Cardiac muscle cell (in vitro differentiated cells and primary cell): ENCODE measurements around the gene PARP6. TPM values are rescaled to one million over a fixed set of nuclear protein-coding genes. Genes with fewer than 3 reads are reported as not detected.

Experiments
- DNase-seq, 2 donors: peaks; one replicate each; pipeline versions ENCODE4 v3.0.0 to v3.0.0-alpha.2; 2010 to 2017; ENCODE audit warnings: low read depth in 1 of 2, low spot score in 1 of 2
- H3K27ac ChIP-seq: fragments of 200-600 bp; sonication (generic); 2 replicates; pipeline ENCODE4 v1.5.1; 2016
- H3K27me3 ChIP-seq: fragments of 200-600 bp; sonication (generic); 2 replicates; pipeline ENCODE4 v1.6.0; 2016; ENCODE audit warnings: control low read depth
- H3K36me3 ChIP-seq: fragments of 200-600 bp; sonication (generic); 2 replicates; pipeline ENCODE4 v1.5.1; 2016; ENCODE audit warnings: control low read depth
- H3K4me1 ChIP-seq: fragments of 200-600 bp; sonication (generic); 2 replicates; pipeline ENCODE4 v1.8.1; 2017; ENCODE audit warnings: low read depth, mild to moderate bottlenecking, mixed run types
- H3K4me3 ChIP-seq: fragments of 200-600 bp; sonication (generic); 2 replicates; pipeline ENCODE4 v1.5.1; 2016; ENCODE audit warnings: mild to moderate bottlenecking
- H3K9me3 ChIP-seq: fragments of 200-600 bp; sonication (generic); 2 replicates; pipeline ENCODE4 v1.5.1; 2017; ENCODE audit warnings: low read depth, mild to moderate bottlenecking, control low read depth
- polyA plus RNA-seq: library from polyadenylated mRNA; unstranded; fragments of >200 nt; fragmentation: Nextera tagmentation; extraction: Ambion mirVana; gene quantifications from 2 replicates; pipeline ENCODE4 v1.2.1, GENCODE V29; 2016
- total RNA-seq: library from RNA; depleted of rRNA; stranded (reverse); fragments of >200 nt; gene quantifications from 2 replicates; pipeline ENCODE4 v1.2.3, GENCODE V29; 2016
- TF ChIP-seq, protein P1 (sequence below): IDR thresholded peaks from 2 replicates; pipeline ENCODE4 v1.5.1; 2012; ENCODE audit warnings: low read depth, mild to moderate bottlenecking, low read length

PARP6 gene
- total and polyA plus RNA-seq, 2 experiments from 2014 or later, result 41.9 to 72.8 TPM

DNA sequence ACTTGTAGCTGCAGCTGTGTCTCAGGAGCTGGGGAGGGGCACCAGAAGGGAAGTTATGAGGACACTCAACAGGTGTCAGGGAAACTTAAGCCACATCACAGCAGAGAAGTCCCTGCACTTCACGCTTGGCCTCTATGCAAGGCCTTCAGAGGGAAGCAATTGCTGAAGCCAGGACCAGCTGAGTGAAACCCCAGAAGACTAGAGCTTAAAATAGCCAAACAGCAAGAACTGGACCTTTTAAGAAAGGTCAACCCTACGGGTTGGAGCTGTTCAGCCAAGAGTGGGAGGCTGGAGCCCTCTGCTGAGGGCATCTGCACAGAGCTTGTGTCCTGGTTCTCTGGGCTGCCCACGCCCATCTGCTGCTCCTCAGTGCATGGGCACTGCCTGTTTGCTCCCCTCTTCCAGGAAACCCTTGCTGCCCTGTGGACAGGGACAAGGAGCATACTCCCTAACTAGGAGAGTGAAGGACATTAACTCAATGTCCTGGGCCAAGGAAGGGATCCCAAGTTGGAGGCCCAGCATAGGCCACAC is 70.9 kb downstream of the PARP6 start:
- DNase-seq, result no peak
- no peaks in the 10 kb centered on the region for H3K9me3 ChIP-seq
- TF ChIP-seq, protein P1, sequence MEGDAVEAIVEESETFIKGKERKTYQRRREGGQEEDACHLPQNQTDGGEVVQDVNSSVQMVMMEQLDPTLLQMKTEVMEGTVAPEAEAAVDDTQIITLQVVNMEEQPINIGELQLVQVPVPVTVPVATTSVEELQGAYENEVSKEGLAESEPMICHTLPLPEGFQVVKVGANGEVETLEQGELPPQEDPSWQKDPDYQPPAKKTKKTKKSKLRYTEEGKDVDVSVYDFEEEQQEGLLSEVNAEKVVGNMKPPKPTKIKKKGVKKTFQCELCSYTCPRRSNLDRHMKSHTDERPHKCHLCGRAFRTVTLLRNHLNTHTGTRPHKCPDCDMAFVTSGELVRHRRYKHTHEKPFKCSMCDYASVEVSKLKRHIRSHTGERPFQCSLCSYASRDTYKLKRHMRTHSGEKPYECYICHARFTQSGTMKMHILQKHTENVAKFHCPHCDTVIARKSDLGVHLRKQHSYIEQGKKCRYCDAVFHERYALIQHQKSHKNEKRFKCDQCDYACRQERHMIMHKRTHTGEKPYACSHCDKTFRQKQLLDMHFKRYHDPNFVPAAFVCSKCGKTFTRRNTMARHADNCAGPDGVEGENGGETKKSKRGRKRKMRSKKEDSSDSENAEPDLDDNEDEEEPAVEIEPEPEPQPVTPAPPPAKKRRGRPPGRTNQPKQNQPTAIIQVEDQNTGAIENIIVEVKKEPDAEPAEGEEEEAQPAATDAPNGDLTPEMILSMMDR, result no peak
- H3K4me1 ChIP-seq, result peaks cover 9% of the 10 kb centered on the region
- no peak overlapping the region for H3K4me3 ChIP-seq
- peaks cover 67% of the 10 kb centered on the region for H3K36me3 ChIP-seq
- peak overlapping the region; percentile 80 for H3K27ac ChIP-seq
- H3K27me3 ChIP-seq, result peaks cover 16% of the 10 kb centered on the region

DNA sequence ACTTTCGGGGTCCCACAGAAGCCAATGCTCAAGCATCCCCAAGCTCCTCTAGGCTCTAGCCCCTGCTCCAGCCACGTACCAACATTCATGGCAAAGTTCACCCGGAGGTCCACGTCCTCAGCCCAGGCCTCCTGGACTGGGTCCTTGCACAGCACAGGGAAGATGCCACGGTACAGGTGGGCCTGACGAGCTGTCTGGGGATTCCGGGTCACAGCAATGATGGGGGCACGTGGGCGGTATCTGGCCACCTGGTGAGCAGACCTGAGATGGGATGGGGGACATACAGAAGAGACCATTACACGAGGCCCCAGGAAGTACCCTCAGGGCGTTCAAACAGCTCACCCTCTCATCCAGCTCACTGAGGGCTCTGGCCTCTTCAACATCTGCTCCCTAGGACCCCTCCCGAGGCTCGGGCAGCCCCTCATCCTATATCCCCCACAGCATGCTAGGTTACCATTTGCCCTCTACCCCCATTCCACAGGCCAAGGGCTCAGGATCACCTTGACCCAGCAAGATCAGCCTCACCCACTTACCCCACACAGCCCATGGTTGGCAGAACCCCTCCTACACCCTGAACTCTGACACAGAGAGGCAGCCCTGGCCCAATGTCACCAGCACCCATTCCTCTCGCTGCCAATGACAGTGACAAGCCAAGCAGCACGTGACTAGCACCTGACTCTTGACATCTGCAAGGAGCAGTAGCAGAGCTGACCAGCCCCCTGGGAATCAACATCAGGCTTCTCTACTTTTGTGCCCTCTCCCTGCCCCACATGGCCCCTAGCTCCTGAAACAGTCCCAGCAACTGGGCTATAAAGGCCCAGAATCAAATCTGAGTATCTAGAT is 71.7 kb downstream of the PARP6 start:
- Histone ChIP-seq H3K27ac (peak overlapping the region; percentile 80), H3K36me3 (peaks cover 59% of the 10 kb centered on the region), H3K4me1 (peaks cover 9% of the 10 kb centered on the region), H3K4me3 (no peak overlapping the region), H3K9me3 (no peaks in the 10 kb centered on the region), H3K27me3 (peaks cover 24% of the 10 kb centered on the region)
- no peak for DNase-seq
- TF ChIP-seq, protein P1, result no peak

DNA sequence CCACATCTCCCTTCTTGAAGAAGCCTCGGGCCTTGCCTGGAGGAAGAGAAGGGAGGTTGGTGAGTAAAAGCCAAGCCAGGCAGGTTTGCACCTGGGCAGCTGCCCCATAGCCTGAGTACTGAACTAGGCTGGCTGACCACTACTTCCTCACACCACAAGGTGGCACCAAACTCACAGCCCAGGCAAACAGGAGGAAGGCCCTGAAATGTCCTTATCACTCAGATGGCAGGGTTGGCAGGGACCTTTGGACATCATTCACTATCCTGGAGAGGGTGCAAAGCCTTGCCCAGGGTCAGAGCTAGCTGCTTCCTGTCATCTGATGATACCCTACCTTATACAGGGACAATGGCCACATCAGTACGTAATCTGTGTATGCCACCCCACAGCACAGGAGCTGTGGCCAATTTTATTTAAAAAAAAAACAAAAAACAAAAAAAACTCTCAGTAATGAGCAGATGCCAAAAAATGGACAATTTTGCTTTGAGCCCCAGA is 72.6 kb downstream of the PARP6 start:
- Histone ChIP-seq H3K4me1 (peaks cover 9% of the 10 kb centered on the region), H3K36me3 (peaks cover 52% of the 10 kb centered on the region), H3K27ac (peak overlapping the region; percentile 80)

DNA sequence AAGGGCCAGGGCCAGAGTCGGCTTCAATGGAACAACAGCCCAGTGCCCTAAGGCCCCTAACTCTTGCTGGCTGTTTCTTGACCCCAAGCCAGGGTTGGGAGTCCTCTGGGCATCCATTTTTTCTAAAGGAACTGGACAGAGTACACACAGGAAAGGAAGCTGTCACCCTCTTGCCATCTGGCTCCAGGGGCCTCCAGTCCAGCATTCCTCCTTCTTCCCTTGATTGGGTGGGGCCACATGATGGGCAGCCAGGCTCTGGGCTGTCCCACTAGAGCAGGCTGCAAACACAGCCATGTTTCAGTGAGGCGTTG is 73.2 kb downstream of the PARP6 start:
- Histone ChIP-seq H3K4me1 (peaks cover 9% of the 10 kb centered on the region), H3K27me3 (peaks cover 29% of the 10 kb centered on the region), H3K9me3 (no peaks in the 10 kb centered on the region), H3K27ac (no peak overlapping the region), H3K4me3 (no peak overlapping the region), H3K36me3 (peaks cover 46% of the 10 kb centered on the region)
- TF ChIP-seq, protein P1, result no peak
- no peak for DNase-seq

More for the DNA sequence above, 72.6 kb downstream of the PARP6 start:
- Histone ChIP-seq H3K4me3 (no peak overlapping the region), H3K27me3 (peaks cover 29% of the 10 kb centered on the region), H3K9me3 (no peaks in the 10 kb centered on the region)
- DNase-seq, result peak; percentile 67 to 81
- TF ChIP-seq, protein P1, result peak; percentile 91

DNA sequence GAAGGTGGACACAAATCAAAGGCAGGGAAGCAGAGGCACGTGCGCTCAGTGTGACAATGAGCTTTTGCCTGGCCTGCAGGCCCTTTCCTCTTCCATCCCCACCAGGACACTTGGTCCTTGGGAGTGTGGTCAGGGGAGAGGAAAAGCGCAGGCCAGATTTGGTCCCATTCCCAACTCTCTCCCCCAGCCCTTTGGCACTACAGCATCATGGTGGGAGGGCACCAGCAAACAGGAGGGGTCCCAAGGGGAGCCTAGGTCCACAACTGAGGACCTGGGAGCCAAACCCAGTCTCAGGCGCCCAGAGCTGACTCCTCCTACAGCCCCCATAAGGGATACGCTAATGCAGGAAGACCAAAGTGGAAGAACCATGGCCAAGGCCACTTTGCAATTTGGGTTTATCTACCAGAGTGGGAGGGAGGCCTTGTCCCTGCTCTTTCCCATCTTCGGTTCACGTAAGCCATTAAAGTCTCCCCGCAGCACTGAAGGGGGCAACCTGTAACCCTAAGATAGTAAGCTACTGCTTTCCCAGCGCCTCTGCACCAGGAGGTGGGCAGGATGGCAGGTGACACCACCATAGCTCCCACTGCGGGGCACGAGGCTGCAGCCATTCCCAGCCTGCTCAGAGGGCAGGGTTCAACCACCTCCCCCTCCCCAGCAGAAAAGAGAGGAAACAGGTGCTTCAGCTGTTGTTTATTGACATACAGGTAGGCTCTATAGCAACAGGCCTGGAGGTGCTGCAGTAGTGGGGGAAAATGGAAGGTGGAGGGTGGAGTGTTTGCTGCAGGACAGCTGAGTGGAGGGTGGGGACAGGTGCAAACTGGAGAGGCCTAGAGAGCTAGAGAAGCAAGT is 73.8 kb downstream of the PARP6 start:
- Histone ChIP-seq H3K9me3 (no peaks in the 10 kb centered on the region), H3K36me3 (peaks cover 40% of the 10 kb centered on the region), H3K27me3 (peaks cover 29% of the 10 kb centered on the region), H3K27ac (no peak overlapping the region), H3K4me3 (no peak overlapping the region), H3K4me1 (peaks cover 13% of the 10 kb centered on the region)
- TF ChIP-seq, protein P1, result no peak
- DNase-seq, result no peak
